GM12878 (cell line): ENCODE results near the gene KRT222. TPM values are rescaled to one million over a fixed set of nuclear protein-coding genes. Genes with fewer than 3 reads are reported as not detected.
A peak's percentile ranks its signal among the peaks of the same experiment; 100 is the strongest.

ENCODE experiments used
- CREM ChIP-seq: IDR thresholded peaks from 2 replicates; pipeline ENCODE4 v1.6.1; 2014; ENCODE audit warnings: antibody characterized with exemption, low read depth
- E2F4 ChIP-seq: IDR thresholded peaks from 2 replicates; pipeline ENCODE4 v1.6.1; 2012; ENCODE audit warnings: low read depth, low read length, improper control_type of control experiment
- EP300 ChIP-seq, 2 experiments: fragments of 150-350 bp in 1 of 2; IDR thresholded peaks; 2 replicates each; pipeline ENCODE4 v1.6.1; 2011 to 2012; ENCODE audit warnings: low read depth in 2 of 2, low read length in 2 of 2, borderline replicate concordance in 1 of 2, improper control_type of control experiment in 1 of 2, inconsistent platforms in 1 of 2; ENCODE audit not compliant: control insufficient read depth in 1 of 2
- GABPA ChIP-seq: IDR thresholded peaks from 2 replicates; pipeline ENCODE4 v1.6.1; 2014; ENCODE audit warnings: antibody characterized with exemption, low read depth, mild to moderate bottlenecking, inconsistent platforms
- HCFC1 ChIP-seq: fragments of 150-350 bp; IDR thresholded peaks from 2 replicates; pipeline ENCODE4 v1.6.1; 2014; ENCODE audit warnings: low read length
- KDM1A ChIP-seq: fragments of 200-600 bp; sonication (generic); IDR thresholded peaks from 2 replicates; pipeline ENCODE4 v1.6.1; 2016; ENCODE audit warnings: borderline replicate concordance
- KLF5 ChIP-seq: fragments of 450-650 bp; IDR thresholded peaks from 2 replicates; pipeline ENCODE4 v1.6.1; 2014; ENCODE audit warnings: mild to moderate bottlenecking; ENCODE audit not compliant: partially characterized antibody
- NFIC ChIP-seq: IDR thresholded peaks from 2 replicates; pipeline ENCODE4 v1.6.1; 2012; ENCODE audit warnings: low read depth, mild to moderate bottlenecking, inconsistent platforms, low read length, moderate library complexity
- POLR2AphosphoS5 ChIP-seq: IDR thresholded peaks from 2 replicates; pipeline ENCODE4 v1.6.1; 2011; ENCODE audit warnings: mild to moderate bottlenecking, low read length, inconsistent platforms
- POU2F2 ChIP-seq: IDR thresholded peaks from 3 replicates; pipeline ENCODE4 v1.6.1; 2011; ENCODE audit warnings: low read depth, mild to moderate bottlenecking, low read length, borderline replicate concordance
- RB1 ChIP-seq: fragments of 450-650 bp; formaldehyde crosslinking; IDR thresholded peaks from 2 replicates; pipeline ENCODE4 v1.6.1; 2017; ENCODE audit warnings: mild to moderate bottlenecking, borderline replicate concordance
- RELB ChIP-seq: fragments of 450-650 bp; IDR thresholded peaks from 2 replicates; pipeline ENCODE4 v1.6.1; 2017; ENCODE audit warnings: low read depth, mild to moderate bottlenecking, moderate library complexity
- SMARCA5 ChIP-seq: fragments of 450-650 bp; IDR thresholded peaks from 2 replicates; pipeline ENCODE4 v1.6.1; 2017; ENCODE audit warnings: mild to moderate bottlenecking
- SPI1 ChIP-seq: IDR thresholded peaks from 2 replicates; pipeline ENCODE4 v1.6.1; 2011; ENCODE audit warnings: low read depth, mild to moderate bottlenecking, low read length, moderate library complexity, borderline replicate concordance; ENCODE audit not compliant: insufficient read depth
- SREBF1 ChIP-seq: IDR thresholded peaks from 2 replicates; pipeline ENCODE4 v1.6.1; 2012; ENCODE audit warnings: mild to moderate bottlenecking, low read length
- SRF ChIP-seq, 2 experiments: IDR thresholded peaks; 2 replicates each; pipeline ENCODE4 v1.6.1; 2011; ENCODE audit warnings: low read depth in 2 of 2, low read length in 2 of 2, mild to moderate bottlenecking in 1 of 2, moderate library complexity in 1 of 2
- TBL1XR1 ChIP-seq: IDR thresholded peaks from 2 replicates; pipeline ENCODE4 v1.6.1; 2012; ENCODE audit warnings: low read depth, low read length, improper control_type of control experiment
- ZNF207 ChIP-seq: fragments of 450-650 bp; IDR thresholded peaks from 2 replicates; pipeline ENCODE4 v1.6.1; 2014; ENCODE audit warnings: antibody characterized with exemption, mild to moderate bottlenecking, borderline replicate concordance
- polyA plus RNA-seq, 11 experiments: library from polyadenylated mRNA; depleted of rRNA in 4 of 11; unstranded in 6 of 11; stranded (reverse) in 5 of 11; fragments of >200 nt; fragmentation: Nextera tagmentation in 4 of 11; fragmentation: Illumina TruSeq in 1 of 11; extraction: Ambion mirVana in 4 of 11; extraction: Trizol in 1 of 11; gene quantifications; 1 replicate in 1 of 11; 2 replicates in 10 of 11; pipeline versions ENCODE4 v1.2.1 to v1.2.3, GENCODE V29; 2011 to 2016; ENCODE audit warnings: inconsistent platforms in 2 of 11, missing spikeins in 2 of 11, low read depth in 1 of 11
- total RNA-seq, 4 experiments: library from RNA; depleted of rRNA in 3 of 4; stranded (reverse); fragments of >200 nt in 3 of 4; fragmentation: Illumina TruSeq in 1 of 4; extraction: Trizol in 1 of 4; gene quantifications; 2 replicates each; pipeline versions ENCODE4 v1.2.1 to v1.2.3, GENCODE V29; 2013 to 2021
- TF ChIP-seq, protein P1 (sequence below): IDR thresholded peaks from 2 replicates; pipeline ENCODE4 v1.6.1; 2012; ENCODE audit warnings: low read depth, low read length, improper control_type of control experiment
- TF ChIP-seq, protein P2 (sequence below): IDR thresholded peaks from 2 replicates; pipeline ENCODE4 v1.6.1; 2011; ENCODE audit warnings: borderline replicate concordance, low read depth, mild to moderate bottlenecking, moderate library complexity, mixed read lengths, low read length; ENCODE audit not compliant: insufficient read depth; ENCODE audit errors: extremely low read length
- TF ChIP-seq, protein P3 (sequence below): fragments of 450-650 bp; IDR thresholded peaks from 2 replicates; pipeline ENCODE4 v1.6.1; 2016; ENCODE audit warnings: mild to moderate bottlenecking
- TF ChIP-seq, protein P4 (sequence below): IDR thresholded peaks from 2 replicates; pipeline ENCODE4 v1.6.1; 2011; ENCODE audit warnings: low read depth, low read length, improper control_type of control experiment, borderline replicate concordance

KRT222 gene
- total and polyA plus RNA-seq, 10 of the 15 experiments (the other 5 are each of a cell fraction or from before 2014, with no cell fraction given), result 0.21 to 6.4 (median 0.54) TPM; not detected in 1

DNA sequence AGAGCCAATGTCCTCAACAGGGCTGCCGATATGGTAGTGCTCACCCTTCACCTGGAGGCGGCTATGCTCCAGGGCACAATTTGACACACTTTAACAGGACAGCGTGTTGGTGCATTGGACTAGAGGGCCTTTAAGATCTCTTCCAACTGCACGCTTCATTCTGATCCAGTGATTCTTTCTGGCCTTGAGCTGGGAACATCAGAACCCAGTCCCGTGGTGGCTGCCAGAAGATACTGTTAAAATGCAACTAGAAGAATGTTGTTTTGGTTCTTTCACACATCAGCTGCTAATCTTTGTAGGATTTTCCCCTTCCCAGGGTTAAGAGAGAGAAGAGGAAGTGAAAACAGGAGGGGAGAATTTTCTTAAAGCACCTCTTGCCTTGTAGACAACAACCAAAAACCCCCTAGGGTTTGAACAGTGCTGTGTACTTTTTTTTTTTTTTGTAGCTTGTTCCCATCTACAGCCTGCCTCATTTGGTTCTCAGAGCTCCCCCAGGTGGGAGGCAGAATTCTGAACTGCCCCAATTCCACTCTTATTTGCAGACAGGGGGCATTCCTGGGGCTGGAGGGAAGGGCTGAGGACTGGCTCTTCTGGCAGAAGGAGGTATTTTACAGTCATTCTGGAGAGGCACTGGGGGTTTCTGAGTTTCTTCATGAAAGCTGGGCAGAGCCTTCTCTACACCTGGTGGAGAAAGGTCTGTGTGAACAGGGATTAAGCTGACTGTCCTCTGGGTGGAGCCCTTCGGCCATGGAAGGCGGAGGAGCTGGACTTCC lies 49.7 kb downstream of the KRT222 start (continued):
- TF ChIP-seq POLR2AphosphoS5 (peak; percentile 22; the same call in 1 of the 2 replicates), ZNF207 (peak; percentile 75; the same call in 1 of the 2 replicates), E2F4 (no peak), SPI1 (peak; percentile 99), TBL1XR1 (peak; percentile 97), RELB (peak; percentile 99), HCFC1 (no peak; the same call in 1 of the 2 replicates), GABPA (no peak), SREBF1 (no peak), CREM (peak; percentile 76), KLF5 (no peak), POU2F2 (no peak; the same call in 2 of the 3 replicates), SMARCA5 (no peak; the same call in 1 of the 2 replicates), KDM1A (no peak), SRF (IDR thresholded peaks at IDR 0.05; ENCODE audit: low read depth in 2 of 2, low read length in 2 of 2) (0 out of 4 replicates have a peak, but pooled peaks of 1 of the 2 experiments have one; percentile 1), RB1 (0 out of 2 replicates have a peak, but pooled peaks have one; percentile 17), NFIC (peak; percentile 98), EP300 (IDR thresholded peaks at IDR 0.05; ENCODE audit: borderline replicate concordance in 1 of 2, control insufficient read depth in 1 of 2, low read depth in 2 of 2, low read length in 2 of 2) (peak; percentile 97 to 98)
- TF ChIP-seq, protein P1, sequence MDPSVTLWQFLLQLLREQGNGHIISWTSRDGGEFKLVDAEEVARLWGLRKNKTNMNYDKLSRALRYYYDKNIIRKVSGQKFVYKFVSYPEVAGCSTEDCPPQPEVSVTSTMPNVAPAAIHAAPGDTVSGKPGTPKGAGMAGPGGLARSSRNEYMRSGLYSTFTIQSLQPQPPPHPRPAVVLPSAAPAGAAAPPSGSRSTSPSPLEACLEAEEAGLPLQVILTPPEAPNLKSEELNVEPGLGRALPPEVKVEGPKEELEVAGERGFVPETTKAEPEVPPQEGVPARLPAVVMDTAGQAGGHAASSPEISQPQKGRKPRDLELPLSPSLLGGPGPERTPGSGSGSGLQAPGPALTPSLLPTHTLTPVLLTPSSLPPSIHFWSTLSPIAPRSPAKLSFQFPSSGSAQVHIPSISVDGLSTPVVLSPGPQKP, result no peak
- TF ChIP-seq, protein P2, sequence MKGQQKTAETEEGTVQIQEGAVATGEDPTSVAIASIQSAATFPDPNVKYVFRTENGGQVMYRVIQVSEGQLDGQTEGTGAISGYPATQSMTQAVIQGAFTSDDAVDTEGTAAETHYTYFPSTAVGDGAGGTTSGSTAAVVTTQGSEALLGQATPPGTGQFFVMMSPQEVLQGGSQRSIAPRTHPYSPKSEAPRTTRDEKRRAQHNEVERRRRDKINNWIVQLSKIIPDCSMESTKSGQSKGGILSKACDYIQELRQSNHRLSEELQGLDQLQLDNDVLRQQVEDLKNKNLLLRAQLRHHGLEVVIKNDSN, result no peak
- TF ChIP-seq, protein P3, sequence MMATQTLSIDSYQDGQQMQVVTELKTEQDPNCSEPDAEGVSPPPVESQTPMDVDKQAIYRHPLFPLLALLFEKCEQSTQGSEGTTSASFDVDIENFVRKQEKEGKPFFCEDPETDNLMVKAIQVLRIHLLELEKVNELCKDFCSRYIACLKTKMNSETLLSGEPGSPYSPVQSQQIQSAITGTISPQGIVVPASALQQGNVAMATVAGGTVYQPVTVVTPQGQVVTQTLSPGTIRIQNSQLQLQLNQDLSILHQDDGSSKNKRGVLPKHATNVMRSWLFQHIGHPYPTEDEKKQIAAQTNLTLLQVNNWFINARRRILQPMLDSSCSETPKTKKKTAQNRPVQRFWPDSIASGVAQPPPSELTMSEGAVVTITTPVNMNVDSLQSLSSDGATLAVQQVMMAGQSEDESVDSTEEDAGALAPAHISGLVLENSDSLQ, result no peak; the same call in 1 of the 2 replicates
- TF ChIP-seq, protein P4, sequence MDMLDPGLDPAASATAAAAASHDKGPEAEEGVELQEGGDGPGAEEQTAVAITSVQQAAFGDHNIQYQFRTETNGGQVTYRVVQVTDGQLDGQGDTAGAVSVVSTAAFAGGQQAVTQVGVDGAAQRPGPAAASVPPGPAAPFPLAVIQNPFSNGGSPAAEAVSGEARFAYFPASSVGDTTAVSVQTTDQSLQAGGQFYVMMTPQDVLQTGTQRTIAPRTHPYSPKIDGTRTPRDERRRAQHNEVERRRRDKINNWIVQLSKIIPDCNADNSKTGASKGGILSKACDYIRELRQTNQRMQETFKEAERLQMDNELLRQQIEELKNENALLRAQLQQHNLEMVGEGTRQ, result no peak
